NCI-H345 (cell line): ENCODE measurements around the gene ANKRD30BL.
"Not testable (repeated sequence)": the region's sequence is repeated elsewhere in the genome, so short reads cannot be mapped to it uniquely, and the experiment has no call there.

Source experiments
- DNase-seq: peaks from one replicate; lab custom pipeline; 2025; lab: John Stamatoyannopoulos, UW

Gene ANKRD30BL, protein sequence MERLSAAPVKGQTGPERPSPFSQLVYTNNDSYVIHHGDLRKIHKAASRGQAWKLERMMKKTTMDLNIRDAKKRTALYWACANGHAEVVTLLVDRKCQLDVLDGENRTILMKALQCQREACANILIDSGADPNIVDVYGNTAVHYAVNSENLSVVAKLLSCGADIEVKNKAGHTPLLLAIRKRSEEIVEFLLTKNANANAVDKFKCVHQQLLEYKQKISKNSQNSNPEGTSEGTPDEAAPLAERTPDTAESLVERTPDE

GRCh38 chr2:132161161-132162124 lies at the start of gene ANKRD30BL:
ANKRD30BL (minus strand) TSS chr2:132161952; CDS start chr2:132161705, 247 bp downstream.
- not testable (repeated sequence) for DNase-seq

DNA sequence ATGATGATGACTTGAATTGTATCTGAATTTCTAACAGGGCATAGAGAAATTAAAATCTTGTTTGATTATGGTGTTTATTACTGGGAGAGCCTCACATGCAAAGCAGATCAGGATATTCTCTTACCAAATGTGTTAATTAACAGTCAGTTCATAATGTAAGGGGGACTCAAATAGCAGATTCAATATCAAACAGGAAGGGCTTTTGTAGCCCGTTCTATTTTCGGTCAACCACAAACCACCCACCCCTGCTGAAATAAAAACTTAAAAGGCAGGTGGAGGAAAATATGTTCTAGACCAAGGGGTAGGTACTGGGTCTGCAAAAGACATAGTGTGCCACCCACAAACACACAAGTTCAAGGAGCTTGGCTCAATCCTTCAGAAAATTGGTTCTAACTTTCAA lies 41.1 kb upstream of the ANKRD30BL start:
- not testable (repeated sequence) for DNase-seq

DNA sequence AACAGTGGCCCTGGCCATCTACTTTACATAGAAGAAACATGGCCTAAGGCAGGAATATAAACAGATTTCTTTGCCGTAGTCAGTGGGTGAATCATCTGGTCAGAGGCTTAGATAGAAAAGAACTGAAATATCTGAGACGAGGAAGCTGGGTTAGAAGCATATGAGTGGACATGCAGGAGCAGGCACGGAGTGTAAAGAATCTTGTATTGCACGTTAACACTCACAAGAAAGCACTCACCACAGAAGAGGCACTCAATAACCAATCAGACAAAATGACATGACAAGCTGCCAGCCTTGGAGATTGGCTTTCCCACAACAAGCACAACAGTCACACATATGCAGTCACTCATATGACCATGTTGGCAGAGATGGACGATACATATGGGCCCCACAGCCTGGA lies 31.1 kb upstream of the ANKRD30BL start:
- not testable (repeated sequence) for DNase-seq

DNA sequence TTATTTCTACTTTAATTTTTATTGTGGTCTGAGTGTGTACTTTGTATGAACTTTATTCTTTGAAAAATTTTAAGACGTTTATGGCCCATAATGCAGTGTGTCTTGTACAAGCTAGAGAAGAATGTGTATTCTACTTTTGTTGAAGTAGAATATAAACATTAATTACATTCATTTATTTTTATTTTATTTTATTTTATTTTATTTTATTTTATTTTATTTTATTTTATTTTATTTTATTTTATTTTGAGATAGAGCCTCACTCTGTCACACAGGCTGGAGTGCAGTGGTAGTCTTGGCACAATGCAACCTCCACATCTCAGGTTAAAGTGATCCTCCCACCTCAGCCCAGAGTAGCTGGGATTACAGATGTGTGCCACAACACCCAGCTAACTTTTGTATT lies 5.3 kb upstream of the ANKRD30BL start:
- DNase-seq = not testable (repeated sequence)

GRCh38 chr2:132162125-132162660 lies 441 bp upstream of the ANKRD30BL start:
- DNase-seq = not testable (repeated sequence)

- DNase-seq = peak; percentile 66
These were observed 15.0 kb downstream of the ANKRD30BL start for GRCh38 chr2:132146774-132147173.
